HepG2 (cell line): ENCODE measurements around the gene TGM2.

Experiments used
- CBX5 ChIP-seq: sonication (generic); formaldehyde crosslinking; IDR thresholded peaks from 2 replicates; pipeline ENCODE4 v1.4.0; 2020; ENCODE audit warnings: missing genetic modification reagents, borderline replicate concordance
- CTCF ChIP-seq: sonication (generic); formaldehyde crosslinking; IDR thresholded peaks from 2 replicates; pipeline ENCODE4 v1.5.0; 2020; ENCODE audit warnings: mild to moderate bottlenecking, missing genetic modification reagents, moderate library complexity
- ETV5 ChIP-seq: IDR thresholded peaks from 2 replicates; pipeline ENCODE4 v1.6.1; 2018; ENCODE audit warnings: missing biosample characterization, missing genetic modification reagents, inconsistent platforms, borderline replicate concordance
- FOXP1 ChIP-seq, 2 experiments: fragments of 450-650 bp in 1 of 2; IDR thresholded peaks; 2 replicates each; pipeline ENCODE4 v1.6.1; 2017 to 2018; ENCODE audit warnings: antibody characterized with exemption in 1 of 2
- GABPA ChIP-seq, 2 experiments: IDR thresholded peaks; 2 replicates each; pipeline ENCODE4 v1.6.1; 2011 to 2016; ENCODE audit warnings: low read depth in 2 of 2, low read length in 1 of 2, missing biosample characterization in 1 of 2, missing genetic modification characterization in 1 of 2
- HMGXB4 ChIP-seq, 2 experiments: sonication (generic) in 1 of 2; formaldehyde crosslinking in 1 of 2; IDR thresholded peaks; 2 replicates each; pipeline versions ENCODE4 v1.4.0 to v1.6.1; 2018 to 2020; ENCODE audit warnings: missing genetic modification reagents in 2 of 2, borderline replicate concordance in 1 of 2, low read depth in 1 of 2, mild to moderate bottlenecking in 1 of 2, missing biosample characterization in 1 of 2
- NFE2L2 ChIP-seq: fragments of 150-350 bp; IDR thresholded peaks from 2 replicates; pipeline ENCODE4 v1.6.1; 2014; ENCODE audit warnings: low read length
- SAFB2 ChIP-seq: sonication (generic); formaldehyde crosslinking; IDR thresholded peaks from 2 replicates; pipeline ENCODE4 v1.5.1; 2020; ENCODE audit warnings: missing genetic modification reagents, low read depth, mild to moderate bottlenecking, borderline replicate concordance
- ZBTB10 ChIP-seq: sonication (generic); formaldehyde crosslinking; IDR thresholded peaks from 2 replicates; pipeline ENCODE4 v1.4.0; 2020; ENCODE audit warnings: missing genetic modification reagents, borderline replicate concordance
- ZBTB40 ChIP-seq, 2 experiments: fragments of 450-650 bp in 1 of 2; sonication (generic) in 1 of 2; formaldehyde crosslinking in 1 of 2; IDR thresholded peaks; 2 replicates each; pipeline versions ENCODE4 v1.6.1 to v1.8.0; 2016 to 2022; ENCODE audit warnings: antibody characterized with exemption in 1 of 2, mild to moderate bottlenecking in 1 of 2, missing genetic modification reagents in 1 of 2
- ZNF709 ChIP-seq: sonication (generic); formaldehyde crosslinking; IDR thresholded peaks from 2 replicates; pipeline ENCODE4 v1.5.0; 2020; ENCODE audit warnings: mild to moderate bottlenecking, missing genetic modification reagents
- ZNF792 ChIP-seq: IDR thresholded peaks from 2 replicates; pipeline ENCODE4 v1.6.1; 2016
- ZSCAN21 ChIP-seq: sonication (generic); formaldehyde crosslinking; IDR thresholded peaks from 2 replicates; pipeline ENCODE4 v1.8.0; 2022; ENCODE audit warnings: mild to moderate bottlenecking, missing genetic modification reagents, moderate library complexity, borderline replicate concordance
- ZSCAN30 ChIP-seq: sonication (generic); formaldehyde crosslinking; IDR thresholded peaks from 2 replicates; pipeline ENCODE4 v1.5.0; 2020; ENCODE audit warnings: mild to moderate bottlenecking, missing genetic modification reagents

- TF ChIP-seq NFE2L2 (no peak), ZSCAN30 (CRISPR knock-in tag) (no peak), ZBTB10 (CRISPR knock-in tag) (no peak), FOXP1 (IDR thresholded peaks at IDR 0.05) (no peak), FOXP1 (CRISPR knock-in tag; IDR thresholded peaks at IDR 0.05) (no peak), CBX5 (CRISPR knock-in tag) (no peak), ZBTB40 (IDR thresholded peaks at IDR 0.05) (no peak), ZBTB40 (CRISPR knock-in tag; IDR thresholded peaks at IDR 0.05) (no peak), ZNF792 (CRISPR knock-in tag) (no peak), ZSCAN21 (CRISPR knock-in tag) (no peak), CTCF (no peak), GABPA (IDR thresholded peaks at IDR 0.05; ENCODE audit: low read depth, low read length) (no peak), GABPA (CRISPR knock-in tag; IDR thresholded peaks at IDR 0.05; ENCODE audit: low read depth) (no peak), SAFB2 (CRISPR knock-in tag) (no peak), ZNF709 (CRISPR knock-in tag) (no peak), ETV5 (CRISPR knock-in tag) (no peak), HMGXB4 (CRISPR knock-in tag; IDR thresholded peaks at IDR 0.05; ENCODE audit: borderline replicate concordance in 1 of 2, low read depth in 1 of 2) (no peak)
Observed at GRCh38 chr20:38162878-38163875, 1.9 kb downstream of the TGM2 start.
